OCI-LY7 (cell line): Measurements from ENCODE around the gene TRDN. TPM values are rescaled to one million over a fixed set of nuclear protein-coding genes. Genes with fewer than 3 reads are reported as not detected.
"Not testable (repeated sequence)": the region's sequence is repeated elsewhere in the genome, so short reads cannot be mapped to it uniquely, and the experiment has no call there.

Experiments used
- BruUV-seq: library from RNA; stranded (reverse); fragments of 400-500 nt; replicated peaks from 2 replicates; lab custom pipeline; 2021; lab: Mats Ljungman, UMichigan
- CTCF ChIA-PET: fragments of 300-600 bp; sonication (Branson Sonifier 250); formaldehyde crosslinking; loops from one replicate; lab custom pipeline; 2022; ENCODE audit warnings: antibody characterized with exemption; ENCODE audit not compliant: unreplicated experiment; lab: Charles Lee
- POLR2A ChIA-PET: fragments of 300-600 bp; sonication (Branson Sonifier 250); formaldehyde crosslinking; loops from one replicate; lab custom pipeline; 2022; ENCODE audit warnings: antibody characterized with exemption; lab: Charles Lee
- DNase-seq: peaks from one replicate; pipeline ENCODE4 v3.0.0-alpha.2; 2015; ENCODE audit warnings: low spot score
- H2AFZ ChIP-seq: fragments of 200-600 bp; sonication (generic), shearing (Covaris generic); 2 replicates; pipeline ENCODE4 v1.6.1; 2014; ENCODE audit warnings: mild to moderate bottlenecking, antibody characterized with exemption, low read length, moderate library complexity
- H3K27ac ChIP-seq: fragments of 200-600 bp; sonication (generic); 2 replicates; pipeline ENCODE4 v1.5.1; 2014; ENCODE audit warnings: mixed run types, low read depth, mild to moderate bottlenecking, moderate library complexity, low read length, inconsistent platforms; ENCODE audit not compliant: poor library complexity, severe bottlenecking
- H3K36me3 ChIP-seq: fragments of 200-600 bp; sonication (generic); 2 replicates; pipeline ENCODE4 v1.6.1; 2014; ENCODE audit warnings: mild to moderate bottlenecking, antibody characterized with exemption, low read length, moderate library complexity, mixed read lengths; ENCODE audit not compliant: insufficient read depth
- H3K4me1 ChIP-seq: fragments of 200-600 bp; sonication (generic); 2 replicates; pipeline ENCODE4 v1.5.1; 2014; ENCODE audit warnings: mild to moderate bottlenecking, low read length; ENCODE audit not compliant: insufficient read depth, poor library complexity, severe bottlenecking
- H3K4me2 ChIP-seq: fragments of 200-600 bp; sonication (generic); 2 replicates; pipeline ENCODE4 v1.6.1; 2014; ENCODE audit warnings: mild to moderate bottlenecking, low read length
- H3K4me3 ChIP-seq: fragments of 200-600 bp; sonication (generic); 2 replicates; pipeline ENCODE4 v1.5.1; 2014; ENCODE audit warnings: mild to moderate bottlenecking, low read depth, low read length; ENCODE audit not compliant: poor library complexity, severe bottlenecking
- H3K79me2 ChIP-seq: fragments of 200-600 bp; sonication (generic); 2 replicates; pipeline ENCODE4 v1.6.1; 2016; ENCODE audit warnings: low read depth, mild to moderate bottlenecking, low read length, moderate library complexity, mixed read lengths; ENCODE audit not compliant: insufficient read depth
- H3K9me2 ChIP-seq: fragments of 200-600 bp; sonication (generic); 2 replicates; pipeline ENCODE4 v1.6.1; 2016; ENCODE audit warnings: mild to moderate bottlenecking, low read length, mixed read lengths; ENCODE audit not compliant: insufficient read depth
- H3K9me3 ChIP-seq: fragments of 200-600 bp; sonication (generic); 2 replicates; pipeline ENCODE4 v1.6.1; 2014; ENCODE audit warnings: mild to moderate bottlenecking, mixed run types, low read length, mixed read lengths
- H4K20me1 ChIP-seq: fragments of 200-600 bp; sonication (generic); 2 replicates; pipeline ENCODE4 v1.6.1; 2014; ENCODE audit warnings: mild to moderate bottlenecking, antibody characterized with exemption, low read length, moderate library complexity, mixed read lengths; ENCODE audit not compliant: insufficient read depth
- EZH2phosphoT487 ChIP-seq: fragments of 200-600 bp; sonication (generic); IDR thresholded peaks from 2 replicates; pipeline ENCODE4 v1.6.1; 2018; ENCODE audit warnings: low read depth, borderline replicate concordance, mild to moderate bottlenecking, mixed run types, antibody characterized with exemption, low read length, moderate library complexity, mixed read lengths
- intact Hi-C: fragments of 100-400 bp; cut with micrococcal nuclease; formaldehyde crosslinking; loops from one replicate; pipeline ENCODE4 v1.10.0; 2022; ENCODE audit not compliant: unreplicated experiment
- total RNA-seq, 2 experiments: library from RNA; depleted of rRNA in 1 of 2; stranded (reverse); fragments of >200 nt in 1 of 2; shearing (Covaris generic) in 1 of 2; gene quantifications; 2 replicates each; pipeline ENCODE4 v1.2.3, GENCODE V29; 2014 to 2022
- TF ChIP-seq, protein P1 (sequence below): fragments of 200-600 bp; sonication (generic); conservative IDR thresholded peaks from 2 replicates; pipeline ENCODE4 v1.5.1; 2014; ENCODE audit warnings: mild to moderate bottlenecking, antibody characterized with exemption, low read length, moderate library complexity, mixed read lengths

Gene TRDN
- total RNA-seq, 2 experiments from 2014 or later = not detected

GRCh38 chr6:123240626-123241025, 396.1 kb downstream of the TRDN start:
- H3K79me2 ChIP-seq = no peaks in the 10 kb centered on the region
- intact Hi-C loops = no loop called here
- no peaks in the 10 kb centered on the region for H3K4me1 ChIP-seq
- TF ChIP-seq, protein P1, sequence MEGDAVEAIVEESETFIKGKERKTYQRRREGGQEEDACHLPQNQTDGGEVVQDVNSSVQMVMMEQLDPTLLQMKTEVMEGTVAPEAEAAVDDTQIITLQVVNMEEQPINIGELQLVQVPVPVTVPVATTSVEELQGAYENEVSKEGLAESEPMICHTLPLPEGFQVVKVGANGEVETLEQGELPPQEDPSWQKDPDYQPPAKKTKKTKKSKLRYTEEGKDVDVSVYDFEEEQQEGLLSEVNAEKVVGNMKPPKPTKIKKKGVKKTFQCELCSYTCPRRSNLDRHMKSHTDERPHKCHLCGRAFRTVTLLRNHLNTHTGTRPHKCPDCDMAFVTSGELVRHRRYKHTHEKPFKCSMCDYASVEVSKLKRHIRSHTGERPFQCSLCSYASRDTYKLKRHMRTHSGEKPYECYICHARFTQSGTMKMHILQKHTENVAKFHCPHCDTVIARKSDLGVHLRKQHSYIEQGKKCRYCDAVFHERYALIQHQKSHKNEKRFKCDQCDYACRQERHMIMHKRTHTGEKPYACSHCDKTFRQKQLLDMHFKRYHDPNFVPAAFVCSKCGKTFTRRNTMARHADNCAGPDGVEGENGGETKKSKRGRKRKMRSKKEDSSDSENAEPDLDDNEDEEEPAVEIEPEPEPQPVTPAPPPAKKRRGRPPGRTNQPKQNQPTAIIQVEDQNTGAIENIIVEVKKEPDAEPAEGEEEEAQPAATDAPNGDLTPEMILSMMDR = no peak
- TF ChIP-seq EZH2phosphoT487 = no peak
- no peak overlapping the region for H2AFZ ChIP-seq
- BruUV-seq = no TSS peak
- ChIA-PET CTCF (no interaction called here), POLR2A (no interaction called here)
- H3K36me3 ChIP-seq = no peaks in the 10 kb centered on the region
- H4K20me1 ChIP-seq = no peaks in the 10 kb centered on the region
- H3K4me3 ChIP-seq = no peak overlapping the region
- no peaks in the 10 kb centered on the region for H3K9me2 ChIP-seq
- H3K27ac ChIP-seq = no peak overlapping the region
- H3K9me3 ChIP-seq = no peaks in the 10 kb centered on the region
- DNase-seq = no peak
- no peak overlapping the region for H3K4me2 ChIP-seq

GRCh38 chr6:123233336-123233735, 403.4 kb downstream of the TRDN start:
- no peaks in the 10 kb centered on the region for H3K9me3 ChIP-seq
- POLR2A ChIA-PET = interaction anchor here (0.5 to 0.9 kb wide), 2 partner anchors 17 to 996 kb away, joined by 3 to 4 read pairs; no protein-coding TSS in a partner anchor

GRCh38 chr6:123227789-123228188, 409.0 kb downstream of the TRDN start:
- H3K9me2 ChIP-seq, CTCF ChIA-PET: not testable (repeated sequence)

More at GRCh38 chr6:123233336-123233735, 403.4 kb downstream of the TRDN start:
- no peak for DNase-seq
- H3K4me1 ChIP-seq = no peaks in the 10 kb centered on the region
- H2AFZ ChIP-seq = no peak overlapping the region
- H3K4me3 ChIP-seq = no peak overlapping the region
- no peaks in the 10 kb centered on the region for H3K79me2 ChIP-seq
- no peaks in the 10 kb centered on the region for H3K9me2 ChIP-seq
- CTCF ChIA-PET = no interaction called here
- intact Hi-C loops = no loop called here
- H4K20me1 ChIP-seq = no peaks in the 10 kb centered on the region
- TF ChIP-seq, protein P1 = no peak
- TF ChIP-seq EZH2phosphoT487 = no peak
- no peak overlapping the region for H3K4me2 ChIP-seq
- no peaks in the 10 kb centered on the region for H3K36me3 ChIP-seq
- H3K27ac ChIP-seq = no peak overlapping the region
- no TSS peak for BruUV-seq

More at GRCh38 chr6:123227789-123228188, 409.0 kb downstream of the TRDN start:
- H3K4me3 ChIP-seq, POLR2A ChIA-PET, H3K27ac ChIP-seq, H3K79me2 ChIP-seq, H3K36me3 ChIP-seq, DNase-seq, intact Hi-C loops, H3K9me3 ChIP-seq, BruUV-seq, H3K4me1 ChIP-seq, H2AFZ ChIP-seq, H4K20me1 ChIP-seq, H3K4me2 ChIP-seq: not testable (repeated sequence)
